GM12878 (cell line): ENCODE measurements around the gene UNC45A. TPM values are rescaled to one million over a fixed set of nuclear protein-coding genes. Genes with fewer than 3 reads are reported as not detected.

Experiments used
- ATAC-seq: fragments of 200-7000 bp; cut with Tn5 transposase; 3 replicates; pipeline ENCODE4 v1.9.1; 2020; ENCODE audit warnings: mild to moderate bottlenecking, moderate library complexity
- BruUV-seq: library from RNA; stranded (reverse); fragments of 400-500 nt; replicated peaks from 2 replicates; lab custom pipeline; 2021; lab: Mats Ljungman, UMichigan
- CTCF ChIA-PET: fragments of 300-600 bp; sonication (Branson Sonifier 250); formaldehyde crosslinking; extraction: SDS; loops from one replicate; lab custom pipeline; 2021; ENCODE audit warnings: inconsistent platforms; lab: Yijun Ruan, JAX
- POLR2A ChIA-PET: fragments of 350-600 bp; formaldehyde crosslinking; extraction: SDS; loops from one replicate; lab custom pipeline; 2021; ENCODE audit warnings: inconsistent platforms; lab: Charles Lee
- RAD21 ChIA-PET: fragments of 300-600 bp; sonication (Branson Sonifier 250); formaldehyde crosslinking; loops from one replicate; lab custom pipeline; 2023; ENCODE audit warnings: antibody characterized with exemption; ENCODE audit not compliant: unreplicated experiment; lab: Charles Lee
- SMC1A ChIA-PET: fragments of 300-600 bp; sonication (Branson Sonifier 250); formaldehyde crosslinking; loops from one replicate; lab custom pipeline; 2023; ENCODE audit not compliant: unreplicated experiment, uncharacterized antibody; lab: Charles Lee
- DNase-seq: peaks from one replicate; pipeline ENCODE4 v3.0.0-alpha.2; 2011; ENCODE audit warnings: low read depth, low spot score
- FAIRE-seq: peaks from 3 replicates; lab custom pipeline; 2011; peaks lifted over from hg19 to GRCh38; lab: Jason Lieb, UNC
- H2AFZ ChIP-seq: 2 replicates; pipeline ENCODE4 v1.6.0; 2011; ENCODE audit warnings: low read depth, low read length, control low read depth; ENCODE audit not compliant: control insufficient read depth
- H3K27ac ChIP-seq: 2 replicates; pipeline ENCODE4 v1.5.1; 2011; ENCODE audit warnings: control low read depth; ENCODE audit not compliant: control insufficient read depth, insufficient read depth
- H3K27me3 ChIP-seq, 2 experiments: replicated peaks in 1 of 2; 2 replicates each; pipeline versions ENCODE4 v1.6.0 to v1.6.1; 2011; ENCODE audit warnings: low read length in 1 of 2; ENCODE audit not compliant: control insufficient read depth in 2 of 2, insufficient read depth in 2 of 2
- H3K36me3 ChIP-seq, 2 experiments: 2 replicates each; pipeline ENCODE4 v1.5.1; 2011; ENCODE audit warnings: low read length in 1 of 2; ENCODE audit not compliant: control insufficient read depth in 2 of 2, insufficient read depth in 2 of 2
- H3K4me1 ChIP-seq: 2 replicates; pipeline ENCODE4 v1.6.1; 2011; ENCODE audit warnings: mild to moderate bottlenecking, low read length, moderate library complexity, mixed read lengths; ENCODE audit not compliant: control insufficient read depth, insufficient read depth
- H3K4me2 ChIP-seq: 2 replicates; pipeline ENCODE4 v1.6.0; 2011; ENCODE audit warnings: control low read depth; ENCODE audit not compliant: control insufficient read depth, insufficient read depth
- H3K4me3 ChIP-seq: fragments of 200-600 bp; sonication (generic); 2 replicates; pipeline ENCODE4 v1.5.1; 2016
- H3K79me2 ChIP-seq: 2 replicates; pipeline ENCODE4 v1.6.0; 2011; ENCODE audit warnings: low read length; ENCODE audit not compliant: control insufficient read depth, insufficient read depth
- H3K9ac ChIP-seq: 2 replicates; pipeline ENCODE4 v1.8.0; 2011; ENCODE audit warnings: low read length, control low read depth, mixed read lengths; ENCODE audit not compliant: control insufficient read depth, insufficient read depth
- H3K9me3 ChIP-seq: replicated peaks from 3 replicates; pipeline ENCODE4 v1.5.1; 2011; ENCODE audit warnings: mild to moderate bottlenecking, low read length; ENCODE audit not compliant: control insufficient read depth, insufficient read depth
- H4K20me1 ChIP-seq: 2 replicates; pipeline ENCODE4 v1.6.0; 2011; ENCODE audit not compliant: control insufficient read depth, insufficient read depth
- HDAC2 ChIP-seq: fragments of 200-600 bp; sonication (generic); IDR thresholded peaks from 2 replicates; pipeline ENCODE4 v1.6.1; 2017
- IKZF1 ChIP-seq: fragments of 450-650 bp; conservative IDR thresholded peaks from 2 replicates; pipeline ENCODE4 v1.6.1; 2017; ENCODE audit warnings: antibody characterized with exemption, mild to moderate bottlenecking
- ZBED1 ChIP-seq: IDR thresholded peaks from 2 replicates; pipeline ENCODE4 v1.6.1; 2016; ENCODE audit warnings: borderline replicate concordance
- WGBS: methylation state at CpG from one replicate; pipeline ENCODE4 v1.1.6; 2016; ENCODE audit warnings: low lambda C conversion rate; ENCODE audit not compliant: insufficient replicate concordance, insufficient coverage; ENCODE audit errors: missing lambda C conversion rate; 5-methylcytosine and 5-hydroxymethylcytosine counted together
- in situ Hi-C: fragments of 300-500 bp; cut with MboI; formaldehyde crosslinking; loops from 9 replicates; pipeline ENCODE4 v1.14.3; 2018; ENCODE audit warnings: mixed read lengths
- intact Hi-C: fragments of 100-400 bp; cut with micrococcal nuclease; formaldehyde crosslinking; loops from one replicate; pipeline ENCODE4 v1.14.2; 2022; ENCODE audit not compliant: unreplicated experiment
- polyA plus RNA-seq, 11 experiments: library from polyadenylated mRNA; depleted of rRNA in 4 of 11; unstranded in 6 of 11; stranded (reverse) in 5 of 11; fragments of >200 nt; fragmentation: Nextera tagmentation in 4 of 11; fragmentation: Illumina TruSeq in 1 of 11; extraction: Ambion mirVana in 4 of 11; extraction: Trizol in 1 of 11; gene quantifications; 1 replicate in 1 of 11; 2 replicates in 10 of 11; pipeline versions ENCODE4 v1.2.1 to v1.2.3, GENCODE V29; 2011 to 2016; ENCODE audit warnings: inconsistent platforms in 2 of 11, missing spikeins in 2 of 11, low read depth in 1 of 11
- total RNA-seq, 4 experiments: library from RNA; depleted of rRNA in 3 of 4; stranded (reverse); fragments of >200 nt in 3 of 4; fragmentation: Illumina TruSeq in 1 of 4; extraction: Trizol in 1 of 4; gene quantifications; 2 replicates each; pipeline versions ENCODE4 v1.2.1 to v1.2.3, GENCODE V29; 2013 to 2021
- TF ChIP-seq, protein P1 (sequence below): IDR thresholded peaks from 2 replicates; pipeline ENCODE4 v1.6.1; 2012; ENCODE audit warnings: low read depth, low read length, improper control_type of control experiment
- TF ChIP-seq, protein P2 (sequence below): fragments of 450-650 bp; IDR thresholded peaks from 2 replicates; pipeline ENCODE4 v1.6.1; 2018; ENCODE audit warnings: mild to moderate bottlenecking, low read depth, moderate library complexity; ENCODE audit not compliant: partially characterized antibody

The UNC45A gene
- total and polyA plus RNA-seq, 10 of the 15 experiments (the other 5 are each of a cell fraction or from before 2014, with no cell fraction given) = 10.3 to 57.8 (median 40.5) TPM

DNA sequence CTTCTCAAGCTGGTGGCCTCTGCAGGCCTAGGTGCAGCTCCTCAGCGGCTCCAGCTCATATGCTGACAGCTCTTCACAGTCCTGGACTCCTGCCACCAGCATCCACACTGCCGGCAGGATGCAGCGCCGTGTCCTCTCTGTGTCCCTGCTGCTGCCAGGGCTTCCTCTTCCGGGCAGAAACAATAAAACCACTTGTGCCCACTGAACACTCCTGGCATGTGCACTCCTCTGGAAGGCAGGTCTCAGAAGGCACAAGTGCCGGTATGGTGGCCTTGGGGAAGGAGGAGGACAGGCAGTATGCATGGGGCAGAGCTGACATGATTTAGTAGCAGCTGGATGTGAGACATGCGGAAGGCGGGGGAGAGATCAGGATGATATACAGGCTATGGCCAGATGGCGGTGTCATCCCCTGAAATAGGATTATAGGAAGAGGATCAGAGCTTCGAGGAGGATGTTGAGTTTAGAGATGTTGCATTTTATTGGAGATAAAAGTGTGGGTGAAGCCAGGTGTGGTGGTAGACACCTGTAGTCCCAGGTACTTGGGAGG, 39.4 kb upstream of the UNC45A start:
- TF ChIP-seq, protein P1, sequence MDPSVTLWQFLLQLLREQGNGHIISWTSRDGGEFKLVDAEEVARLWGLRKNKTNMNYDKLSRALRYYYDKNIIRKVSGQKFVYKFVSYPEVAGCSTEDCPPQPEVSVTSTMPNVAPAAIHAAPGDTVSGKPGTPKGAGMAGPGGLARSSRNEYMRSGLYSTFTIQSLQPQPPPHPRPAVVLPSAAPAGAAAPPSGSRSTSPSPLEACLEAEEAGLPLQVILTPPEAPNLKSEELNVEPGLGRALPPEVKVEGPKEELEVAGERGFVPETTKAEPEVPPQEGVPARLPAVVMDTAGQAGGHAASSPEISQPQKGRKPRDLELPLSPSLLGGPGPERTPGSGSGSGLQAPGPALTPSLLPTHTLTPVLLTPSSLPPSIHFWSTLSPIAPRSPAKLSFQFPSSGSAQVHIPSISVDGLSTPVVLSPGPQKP = no peak
- TF ChIP-seq, protein P2, sequence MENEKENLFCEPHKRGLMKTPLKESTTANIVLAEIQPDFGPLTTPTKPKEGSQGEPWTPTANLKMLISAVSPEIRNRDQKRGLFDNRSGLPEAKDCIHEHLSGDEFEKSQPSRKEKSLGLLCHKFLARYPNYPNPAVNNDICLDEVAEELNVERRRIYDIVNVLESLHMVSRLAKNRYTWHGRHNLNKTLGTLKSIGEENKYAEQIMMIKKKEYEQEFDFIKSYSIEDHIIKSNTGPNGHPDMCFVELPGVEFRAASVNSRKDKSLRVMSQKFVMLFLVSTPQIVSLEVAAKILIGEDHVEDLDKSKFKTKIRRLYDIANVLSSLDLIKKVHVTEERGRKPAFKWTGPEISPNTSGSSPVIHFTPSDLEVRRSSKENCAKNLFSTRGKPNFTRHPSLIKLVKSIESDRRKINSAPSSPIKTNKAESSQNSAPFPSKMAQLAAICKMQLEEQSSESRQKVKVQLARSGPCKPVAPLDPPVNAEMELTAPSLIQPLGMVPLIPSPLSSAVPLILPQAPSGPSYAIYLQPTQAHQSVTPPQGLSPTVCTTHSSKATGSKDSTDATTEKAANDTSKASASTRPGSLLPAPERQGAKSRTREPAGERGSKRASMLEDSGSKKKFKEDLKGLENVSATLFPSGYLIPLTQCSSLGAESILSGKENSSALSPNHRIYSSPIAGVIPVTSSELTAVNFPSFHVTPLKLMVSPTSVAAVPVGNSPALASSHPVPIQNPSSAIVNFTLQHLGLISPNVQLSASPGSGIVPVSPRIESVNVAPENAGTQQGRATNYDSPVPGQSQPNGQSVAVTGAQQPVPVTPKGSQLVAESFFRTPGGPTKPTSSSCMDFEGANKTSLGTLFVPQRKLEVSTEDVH = no peak
- TF ChIP-seq ZBED1 (no peak), HDAC2 (no peak), IKZF1 (no peak)
- H3K27me3 ChIP-seq = no peaks in the 10 kb centered on the region
- in situ Hi-C loops = no loop called here

More for the DNA sequence above, 39.4 kb upstream of the UNC45A start:
- CTCF ChIA-PET = interaction anchor here (0.7 to 15.1 kb wide), 4 partner anchors 10 to 248 kb away, joined by 3 to 480 read pairs (median 18); partner anchors contain the start of genes BLM, HDDC3 and UNC45A
- Histone ChIP-seq H3K79me2 (no peaks in the 10 kb centered on the region), H3K4me2 (no peak overlapping the region), H4K20me1 (no peaks in the 10 kb centered on the region), H2AFZ (no peak overlapping the region), H3K9ac (no peak overlapping the region), H3K4me3 (no peak overlapping the region), H3K27ac (no peak overlapping the region), H3K36me3 (no peaks in the 10 kb centered on the region; a peak in 2 of 4 replicates), H3K4me1 (peaks cover 17% of the 10 kb centered on the region), H3K9me3 (no peaks in the 10 kb centered on the region)
- POLR2A ChIA-PET = interaction anchor here (5.4 kb wide), 1 partner anchor 35 kb away, joined by 29 read pairs; the partner anchor contains the start of gene HDDC3
- intact Hi-C loops = no loop called here
- FAIRE-seq (no peak), ATAC-seq (no peak), DNase-seq (no peak)
- over 99% methylated on average over 10 of the region's 10 CpGs for WGBS
- SMC1A ChIA-PET = interaction anchor here (1.1 to 12.3 kb wide), 5 partner anchors 10 to 248 kb away, joined by 3 to 225 read pairs (median 4); partner anchors contain the start of genes HDDC3 and UNC45A
- RAD21 ChIA-PET = interaction anchor here (0.6 to 5.0 kb wide), 5 partner anchors 10 to 248 kb away, joined by 3 to 58 read pairs (median 7); partner anchors contain the start of genes HDDC3 and UNC45A
- no TSS peak for BruUV-seq
